CD4-positive, alpha-beta T cell treated with Interleukin-1 beta for 1 hour (primary cell): ENCODE data around the gene AKNA.

Source experiments
- DNase-seq, 2 donors: peaks; one replicate each; pipeline ENCODE4 v3.0.0-alpha.2; 2020 to 2022

The AKNA gene

DNA sequence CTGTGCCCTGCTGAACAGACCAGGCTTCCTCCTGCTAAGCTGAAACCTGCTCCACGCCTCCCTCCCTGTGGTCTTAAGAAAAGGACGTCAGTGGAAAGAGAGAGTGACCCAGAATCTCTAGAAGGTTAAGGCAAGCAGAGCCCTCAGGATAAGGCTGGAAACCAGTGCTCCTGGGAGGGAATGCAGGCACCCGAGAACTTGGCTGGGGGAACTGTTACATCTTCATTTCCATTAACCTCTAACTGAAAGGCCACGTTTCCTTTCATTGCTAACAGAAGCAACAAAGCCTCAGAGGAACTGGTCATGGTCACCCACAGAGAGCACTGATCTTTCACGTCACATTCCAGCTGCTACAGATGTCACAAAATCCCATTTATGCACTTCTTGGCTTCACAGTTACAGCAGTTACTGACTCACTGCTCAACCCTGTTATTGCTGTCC is 26.1 kb upstream of the AKNA start:
- DNase-seq = no peak

- no peak for DNase-seq
These were observed 24.4 kb upstream of the AKNA start for GRCh38 chr9:114412048-114412683.

DNA sequence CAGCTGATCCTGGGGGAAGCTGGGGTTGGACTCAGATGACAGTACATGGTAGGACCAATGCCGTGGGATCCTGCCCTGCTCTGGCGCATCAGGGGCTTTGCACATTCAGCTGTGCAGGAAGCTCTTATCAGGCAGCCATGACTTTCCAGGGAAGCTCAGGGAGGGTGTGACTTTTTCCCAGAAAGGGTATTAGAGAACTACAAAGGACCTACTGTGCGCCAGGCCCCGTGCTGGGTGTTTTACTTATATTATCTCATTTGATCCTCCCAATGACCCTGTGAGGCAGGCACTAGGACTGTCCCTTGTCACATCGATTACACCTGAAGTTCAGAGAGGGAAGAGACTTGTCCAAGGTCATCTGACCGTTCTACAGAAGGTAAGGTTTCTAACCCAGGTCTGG is 23.7 kb upstream of the AKNA start:
- no peak for DNase-seq

- no peak for DNase-seq
These were observed 23.1 kb upstream of the AKNA start for GRCh38 chr9:114410910-114411309.

GRCh38 chr9:114409842-114410241 is 22.1 kb upstream of the AKNA start:
- DNase-seq = no peak

GRCh38 chr9:114409103-114409780 is 21.5 kb upstream of the AKNA start:
- peak in 1 of 2 donors; percentile 32 for DNase-seq

DNA sequence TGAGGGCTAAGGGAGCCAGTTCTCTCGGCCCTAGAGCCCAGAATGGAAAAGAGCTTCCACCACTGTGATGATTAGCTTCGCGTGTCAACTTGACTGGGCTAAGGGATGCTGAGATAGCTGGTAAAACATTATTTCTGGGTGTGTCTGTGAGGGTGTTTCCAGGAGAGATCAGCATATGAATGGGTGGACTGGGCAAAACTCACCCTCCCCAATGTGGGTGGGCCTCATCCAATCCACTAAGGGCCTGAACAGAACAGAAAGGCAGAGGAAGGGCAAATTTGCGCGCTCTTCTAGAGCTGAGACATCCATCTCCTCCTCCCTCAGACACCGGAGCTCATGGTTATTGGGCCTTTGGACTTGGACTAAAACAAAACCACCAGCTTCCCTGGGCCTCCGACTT is 20.9 kb upstream of the AKNA start:
- DNase-seq = no peak

DNA sequence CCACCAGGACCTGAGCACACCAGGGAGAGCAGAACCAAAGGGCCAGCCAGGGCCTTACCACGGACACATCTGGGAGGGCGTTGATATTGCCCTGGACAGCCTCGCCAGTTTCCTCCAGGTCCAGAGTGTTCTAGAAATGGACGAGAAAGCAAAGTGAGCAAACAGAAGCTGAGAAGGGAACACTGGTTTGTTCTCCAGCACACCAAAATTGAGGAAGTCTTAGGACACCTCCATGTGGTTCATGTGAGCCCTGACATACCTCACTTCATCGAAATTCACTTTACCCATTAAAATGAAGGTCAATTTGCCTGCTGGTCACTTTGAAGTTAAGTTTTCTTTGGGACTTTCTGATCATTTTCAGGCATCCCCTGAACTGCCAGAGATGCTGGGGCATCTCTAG is 20.1 kb upstream of the AKNA start:
- DNase-seq = no peak

GRCh38 chr9:114406441-114406840 is 18.7 kb upstream of the AKNA start:
- DNase-seq = no peak

GRCh38 chr9:114405294-114406034 is 17.7 kb upstream of the AKNA start:
- DNase-seq = peak; percentile 85 to 86

- no peak for DNase-seq
These were observed 16.7 kb upstream of the AKNA start for GRCh38 chr9:114404531-114404930.

- DNase-seq = no peak
These were observed 15.5 kb upstream of the AKNA start for GRCh38 chr9:114403153-114403756.

- DNase-seq = no peak
These were observed 13.6 kb upstream of the AKNA start for GRCh38 chr9:114401344-114401743.

DNA sequence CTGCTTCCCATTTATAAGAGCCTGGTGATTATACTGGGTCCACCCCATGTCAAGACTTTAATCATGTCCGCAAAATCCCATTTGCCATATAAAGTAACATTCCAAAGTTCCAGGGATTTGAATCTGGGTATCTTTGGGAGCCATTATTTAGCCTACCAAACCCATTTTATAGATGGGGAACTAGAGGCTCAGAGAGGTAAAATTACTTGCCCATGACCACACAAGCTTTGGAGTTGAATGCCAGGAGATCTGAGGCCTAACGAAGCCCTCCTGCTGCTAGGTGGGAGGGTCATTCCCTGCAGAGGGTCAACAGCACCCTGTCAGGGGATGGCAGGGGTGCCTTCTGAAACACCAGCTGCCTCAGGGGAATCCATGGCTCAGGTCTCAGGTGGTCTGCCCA is 13.0 kb upstream of the AKNA start:
- DNase-seq = no peak

DNA sequence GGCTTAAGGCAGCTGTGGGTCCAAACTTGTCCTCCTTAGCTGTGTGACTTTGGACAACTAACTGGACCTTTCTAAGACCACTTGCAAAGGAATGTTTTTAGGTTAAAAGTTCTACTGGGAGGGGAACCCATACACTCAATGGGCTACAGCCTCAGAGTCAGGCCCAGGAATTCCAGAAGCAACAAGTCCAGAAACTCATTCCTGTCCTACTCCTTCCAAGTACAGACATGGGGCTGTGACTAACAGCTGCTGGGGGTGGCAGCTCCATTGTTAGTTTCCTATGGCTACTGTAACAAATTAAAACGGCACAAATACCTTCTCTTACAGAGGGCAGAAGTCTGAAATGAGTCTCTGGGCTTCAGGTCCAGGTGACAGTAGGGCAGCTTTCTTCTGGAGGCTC is 12.4 kb upstream of the AKNA start:
- DNase-seq = no peak

DNA sequence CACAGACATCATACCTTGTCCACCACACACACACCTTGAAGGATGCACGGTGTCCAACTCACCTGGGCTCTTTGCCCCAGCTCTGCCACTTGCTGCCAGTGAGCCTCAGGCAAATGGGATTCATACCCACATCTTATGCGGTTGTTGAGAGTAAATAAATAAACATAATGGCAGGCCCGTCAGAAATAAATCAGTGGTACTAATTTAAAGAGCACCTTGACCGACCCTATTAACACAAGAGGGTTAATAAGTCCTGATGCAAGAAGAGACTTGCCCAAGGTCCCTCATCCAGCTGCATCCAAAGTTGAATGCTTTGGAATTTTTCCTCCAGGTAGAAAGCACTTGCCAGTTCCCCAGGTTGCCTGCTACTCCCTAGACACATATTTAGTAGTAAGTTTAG is 11.6 kb upstream of the AKNA start:
- DNase-seq = no peak

DNA sequence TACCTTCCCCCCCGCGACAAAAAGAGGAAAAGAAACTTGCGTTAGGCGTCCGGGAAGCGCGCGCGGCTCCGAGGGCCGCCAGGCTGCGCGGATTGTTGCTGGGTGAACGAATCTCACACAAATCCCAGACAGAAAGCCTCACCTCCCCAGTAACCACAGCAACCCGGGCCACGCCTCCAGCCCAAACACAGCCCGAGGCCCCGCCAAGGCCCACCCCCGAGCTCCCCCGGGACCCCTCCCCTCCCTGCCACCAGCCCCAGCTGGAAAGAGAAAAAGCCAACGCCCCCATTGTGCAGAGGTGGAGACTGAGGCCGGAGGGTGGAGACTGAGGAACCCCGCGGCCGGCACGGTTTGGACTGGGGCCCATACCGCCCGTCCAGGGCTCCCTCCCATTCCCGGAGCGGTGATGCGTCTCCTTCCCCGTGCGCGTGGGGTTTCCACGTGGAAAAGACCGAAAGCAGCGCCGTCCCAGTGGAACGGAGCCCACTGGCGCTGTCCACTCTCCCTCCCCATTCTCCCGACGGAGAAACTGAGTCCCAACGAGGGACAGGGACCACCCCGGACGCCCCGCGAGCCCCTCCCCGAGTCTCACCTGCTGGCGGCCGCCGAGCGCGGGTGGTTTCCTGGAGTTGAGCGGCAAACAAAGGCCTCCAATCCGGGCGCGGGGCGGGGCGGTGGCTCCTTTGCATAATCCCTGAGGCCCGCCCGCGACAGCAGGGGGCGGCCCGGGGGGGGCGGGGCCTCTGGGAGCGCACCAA is 10.2 kb upstream of the AKNA start:
- DNase-seq = peak; percentile 94 to 95

DNA sequence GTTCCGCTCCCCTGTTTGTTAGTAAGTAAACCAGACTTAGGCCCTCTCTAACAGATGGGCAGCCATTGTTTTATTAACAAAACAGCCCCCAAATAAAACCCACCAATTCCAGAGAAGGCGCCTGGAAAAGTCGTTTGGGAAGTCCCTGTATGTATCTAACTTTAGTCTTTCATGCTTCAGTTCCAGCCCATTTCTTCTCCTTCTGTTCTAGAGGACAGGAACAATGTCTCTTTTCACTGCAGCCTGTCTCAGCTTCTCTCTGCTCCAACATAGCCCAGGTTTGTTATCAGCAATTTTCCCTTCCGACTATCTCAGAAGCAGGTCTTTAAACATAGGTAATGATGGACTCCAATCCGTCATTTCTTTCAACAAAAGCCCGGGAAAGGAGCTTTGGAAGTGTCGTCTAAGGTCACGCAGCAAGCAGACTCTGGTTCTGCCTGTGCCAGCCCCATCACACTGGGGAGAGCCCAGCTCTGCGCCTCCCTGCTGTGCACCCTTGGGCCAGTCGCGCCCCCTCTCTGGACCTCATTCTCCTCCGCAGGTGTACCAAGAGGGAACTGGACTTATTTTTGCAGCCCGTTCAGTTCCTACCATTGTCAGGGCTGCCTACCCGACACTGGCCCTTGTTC is 9.6 kb upstream of the AKNA start:
- no peak for DNase-seq

- no peak for DNase-seq
These were observed 8.9 kb upstream of the AKNA start for GRCh38 chr9:114396558-114397218.

DNA sequence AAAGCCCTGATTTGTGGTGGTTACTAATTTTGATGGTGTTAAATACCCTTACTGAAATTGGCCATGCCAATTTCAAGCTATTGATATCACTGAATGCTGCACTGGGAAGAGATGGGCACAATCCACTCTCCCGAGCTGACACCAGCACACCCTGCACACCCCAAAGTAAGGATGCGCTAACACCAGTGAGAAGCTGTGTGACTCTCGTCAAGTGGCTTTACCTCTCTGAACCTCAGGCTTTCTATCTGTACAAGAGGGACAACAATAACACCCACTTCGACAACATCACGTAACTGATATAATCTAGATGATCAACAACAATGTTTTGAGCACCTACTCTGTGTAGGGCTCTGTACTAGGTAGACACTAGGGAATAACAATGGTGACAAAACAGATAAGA is 8.0 kb upstream of the AKNA start:
- no peak for DNase-seq

DNA sequence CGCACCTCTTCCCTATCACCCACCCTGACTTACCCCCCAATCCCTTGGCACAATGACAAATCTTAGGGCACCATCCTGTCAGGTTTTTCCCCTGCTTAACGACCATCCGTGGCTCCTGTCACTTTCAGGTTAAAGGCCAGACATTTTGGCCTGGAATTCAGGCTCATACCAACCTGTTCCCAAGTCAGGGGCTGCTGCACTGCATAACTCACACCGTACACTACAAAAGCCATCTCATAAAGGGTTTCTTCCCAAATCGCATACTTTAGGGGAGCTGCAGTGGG is 7.5 kb upstream of the AKNA start:
- DNase-seq = no peak
